Choroid plexus epithelial cell (primary cell): ENCODE results near the gene C9.
"Not testable (repeated sequence)": the region's sequence is repeated elsewhere in the genome, so short reads cannot be mapped to it uniquely, and the experiment has no call there.

Experiments used
- DNase-seq: peaks from one replicate; pipeline ENCODE4 v3.0.0-alpha.2; 2010; ENCODE audit warnings: low read depth
- H3K4me3 ChIP-seq: 2 replicates; pipeline ENCODE4 v1.5.1; 2011; ENCODE audit warnings: low read depth, mild to moderate bottlenecking, control low read depth, low read length, moderate library complexity
- CTCF ChIP-seq: conservative IDR thresholded peaks from 2 replicates; pipeline ENCODE4 v1.5.1; 2011; ENCODE audit warnings: low read depth, mild to moderate bottlenecking, control low read depth, inconsistent platforms, low read length, moderate library complexity

Gene C9

GRCh38 chr5:39274398-39275085, 89.8 kb downstream of the C9 start:
- peak; percentile 12 for DNase-seq
- no peak overlapping the region for H3K4me3 ChIP-seq
- no peak for TF ChIP-seq CTCF

DNA sequence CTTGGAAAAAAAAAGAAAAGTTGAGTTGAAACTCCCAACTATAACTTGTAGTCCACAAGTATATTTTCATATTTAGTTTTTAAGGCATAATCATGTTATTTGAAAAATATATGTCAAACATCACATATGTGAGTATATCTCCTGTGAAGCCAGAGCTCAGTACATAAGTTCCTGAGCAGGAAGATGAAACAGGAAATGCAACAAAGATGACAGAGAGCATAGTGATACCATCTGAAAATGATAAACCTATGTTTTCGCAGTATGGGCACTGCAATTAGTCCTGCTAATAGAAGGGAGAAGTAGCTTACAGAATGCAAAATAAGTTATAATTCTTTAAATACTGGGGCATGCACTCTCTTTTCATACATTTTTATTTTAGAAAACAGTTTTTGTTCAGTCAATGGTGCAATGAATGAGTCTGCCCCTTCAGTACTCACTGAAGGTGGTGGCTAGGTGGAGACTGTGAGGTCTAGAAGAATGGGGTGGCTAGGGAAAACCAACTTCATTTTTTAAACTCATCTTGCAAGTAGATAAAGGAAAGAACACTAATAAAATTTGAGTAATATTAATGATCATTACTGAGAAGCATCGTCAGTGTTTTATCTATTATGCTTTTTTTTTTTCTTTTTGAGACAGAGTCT, 90.9 kb downstream of the C9 start:
- no peak for TF ChIP-seq CTCF
- DNase-seq = no peak
- no peak overlapping the region for H3K4me3 ChIP-seq

DNA sequence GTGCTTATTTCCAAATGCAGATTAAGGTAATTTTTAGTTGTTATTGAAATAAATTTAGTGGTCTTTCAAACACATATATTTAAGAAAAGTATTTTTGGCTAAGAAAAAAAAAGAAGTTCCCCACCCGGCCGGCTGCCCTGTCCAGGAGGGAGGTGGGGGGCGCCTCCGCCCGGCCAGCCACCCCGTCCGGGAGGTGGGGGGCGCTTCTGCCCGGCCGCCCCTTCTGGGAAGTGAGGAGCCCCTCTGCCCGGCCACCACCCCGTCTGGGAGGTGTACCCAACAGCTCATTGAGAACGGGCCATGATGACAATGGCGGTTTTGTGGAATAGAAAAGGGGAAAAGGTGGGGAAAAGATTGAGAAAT, 91.4 kb downstream of the C9 start:
- not testable (repeated sequence) for DNase-seq, H3K4me3 ChIP-seq

- DNase-seq = no peak
- TF ChIP-seq CTCF = no peak
- H3K4me3 ChIP-seq = no peak overlapping the region
These were observed 94.0 kb downstream of the C9 start for GRCh38 chr5:39270225-39270848.

GRCh38 chr5:39267186-39267585, 97.1 kb downstream of the C9 start:
- no peak overlapping the region for H3K4me3 ChIP-seq
- TF ChIP-seq CTCF = no peak
- no peak for DNase-seq

DNA sequence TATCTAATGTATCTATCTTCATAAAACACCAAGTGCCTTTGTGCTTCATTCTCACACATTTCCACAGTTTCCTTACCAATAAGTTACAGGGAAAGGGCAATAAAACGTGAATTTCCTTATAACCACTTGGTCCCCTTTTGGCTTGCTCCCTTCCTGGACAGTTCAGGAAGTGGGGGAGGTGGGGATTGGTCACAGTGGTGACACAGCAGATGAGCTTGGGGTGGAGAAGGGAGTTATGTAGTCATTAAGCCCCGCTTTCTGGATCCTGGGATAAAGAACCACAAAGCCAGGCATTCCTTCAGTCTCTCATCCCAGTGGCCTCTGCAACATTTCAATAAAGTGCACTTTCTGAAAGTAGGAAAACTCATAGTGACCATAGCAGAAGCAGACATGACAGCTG, 97.9 kb downstream of the C9 start:
- no peak for TF ChIP-seq CTCF
- DNase-seq = no peak

DNA sequence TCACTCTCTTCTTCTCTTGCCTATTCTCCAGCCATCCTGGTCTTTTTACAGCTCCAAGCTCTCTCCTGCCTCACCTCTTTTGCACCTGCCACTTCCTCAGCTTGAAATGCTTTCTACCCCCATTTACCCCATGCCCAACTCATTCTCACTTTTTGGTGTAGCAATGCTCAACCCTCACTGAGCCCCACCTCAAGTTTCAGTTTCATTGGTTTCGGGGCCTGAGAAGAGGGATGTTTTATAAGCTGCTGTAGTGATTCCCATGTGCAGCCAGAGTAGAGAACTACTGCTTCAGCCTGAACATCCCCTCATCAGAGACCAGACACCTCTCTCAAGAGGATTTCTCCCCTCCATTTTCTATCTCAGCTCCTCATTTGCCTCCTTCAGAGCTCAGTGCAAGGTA, 99.8 kb downstream of the C9 start:
- H3K4me3 ChIP-seq = no peak overlapping the region
- DNase-seq = no peak
- no peak for TF ChIP-seq CTCF

More for the DNA sequence above, 97.9 kb downstream of the C9 start:
- H3K4me3 ChIP-seq = no peak overlapping the region
